Motor neuron (in vitro differentiated cells): Measurements from ENCODE around the gene TGM3. TPM values are rescaled to one million over a fixed set of nuclear protein-coding genes. Genes with fewer than 3 reads are reported as not detected.

Source experiments
- ATAC-seq, 8 experiments: fragments of 200-7000 bp; cut with Tn5 transposase; replicated peaks in 6 of 8; 2 replicates each; pipeline ENCODE4 v1.8.0; 2021; ENCODE audit warnings: mild to moderate bottlenecking in 8 of 8, moderate library complexity in 8 of 8
- H3K27ac ChIP-seq, 2 donors: fragments of 250-450 bp; sonication (Bioruptor Pico); 2 replicates each; pipeline ENCODE4 v1.9.0; 2021; ENCODE audit warnings: antibody characterized with exemption in 2 of 2, mild to moderate bottlenecking in 2 of 2, moderate library complexity in 1 of 2
- H3K4me1 ChIP-seq, 2 donors: fragments of 250-450 bp; sonication (Bioruptor Pico); replicated peaks in 1 of 2; 2 replicates each; pipeline ENCODE4 v1.6.1; 2021; ENCODE audit warnings: antibody characterized with exemption in 2 of 2, mild to moderate bottlenecking in 2 of 2, moderate library complexity in 1 of 2
- H3K4me3 ChIP-seq, 5 donors: fragments of 250-450 bp; sonication (Bioruptor Pico); 2 replicates each; pipeline ENCODE4 v1.9.0; 2021; ENCODE audit warnings: antibody characterized with exemption in 5 of 5, mild to moderate bottlenecking in 5 of 5, moderate library complexity in 4 of 5
- WGBS, 10 experiments: fragments of 450-650 bp; shearing (Covaris generic); methylation state at CpG; one replicate each; pipeline ENCODE4 v1.0.0; 2022; 5-methylcytosine and 5-hydroxymethylcytosine counted together
- in situ Hi-C, 9 experiments: fragments of 400-800 bp; cut with MboI; loops; one replicate each; pipeline ENCODE4 v1.15.0; 2021; ENCODE audit warnings: low sequenced_read_pairs in 9 of 9, low pct_unique_long_range_greater_than_20kb in 2 of 9; ENCODE audit not compliant: unreplicated experiment in 9 of 9
- total RNA-seq, 8 experiments: library from RNA; unstranded; fragments of 300-600 nt; gene quantifications; 2 replicates each; pipeline versions ENCODE4 v1.2.3 to v1.2.4, GENCODE V29; 2022

The TGM3 gene
- total RNA-seq, 8 experiments from 2014 or later = 0.05 to 2.8 (median 0.30) TPM; not detected in 2

GRCh38 chr20:2385496-2385895 lies 89.7 kb downstream of the TGM3 start:
- no CpG with 5 or more reads among the region's 6 CpGs for WGBS, 10 experiments
- ATAC-seq = peak in 2 of 8 experiments; percentile 59 to 75
- in situ Hi-C loops = no loop called here
- no peaks in the 10 kb centered on the region for H3K4me1 ChIP-seq
- H3K27ac ChIP-seq = no peak overlapping the region
- H3K4me3 ChIP-seq = no peak overlapping the region

- in situ Hi-C loops = no loop called here
- no peaks in the 10 kb centered on the region for H3K4me1 ChIP-seq
- H3K4me3 ChIP-seq = no peak overlapping the region
- 20 to 80% (median 62%) methylated on average over 1 to 3 of the region's 5 CpGs; no CpG with 5 or more reads in 7 of the 10 experiments for WGBS, 10 experiments
- peak in 7 of 8 experiments; percentile 21 to 86 (median 57) for ATAC-seq
- H3K27ac ChIP-seq = no peak overlapping the region
These were observed 90.8 kb downstream of the TGM3 start for GRCh38 chr20:2386516-2387179.

- no peaks in the 10 kb centered on the region for H3K4me1 ChIP-seq
- WGBS, 10 experiments = 0 to 100% (median 50%) methylated on average over 1 to 2 of the region's 2 CpGs; no CpG with 5 or more reads in 3 of the 10 experiments
- ATAC-seq = peak in 5 of 8 experiments; percentile 36 to 81 (median 67)
- in situ Hi-C loops = no loop called here
- H3K4me3 ChIP-seq = no peak overlapping the region
- H3K27ac ChIP-seq = no peak overlapping the region
These were observed 91.4 kb downstream of the TGM3 start for GRCh38 chr20:2387180-2387577.

GRCh38 chr20:2387580-2387979 lies 91.8 kb downstream of the TGM3 start:
- in situ Hi-C loops = no loop called here
- peak in 1 of 8 experiments; percentile 20 for ATAC-seq
- WGBS, 10 experiments = 41 to 100% (median 83%) methylated on average over 1 to 4 of the region's 4 CpGs; no CpG with 5 or more reads in 2 of the 10 experiments
- Histone ChIP-seq H3K4me1 (no peaks in the 10 kb centered on the region), H3K4me3 (no peak overlapping the region), H3K27ac (no peak overlapping the region)

Other genes with a start within 250 kb of the TGM3 start
- gene STK35, start 194.2 kb upstream of the TGM3 start, total RNA-seq = 10 to 100 TPM in 4 of 8 experiments, 1 to 10 TPM in 4; 7.1 to 14.4 (median 11.1) TPM
- gene TGM6, start 84.9 kb downstream of the TGM3 start, total RNA-seq = under 1 TPM in 2 of 8 experiments, not detected in 6; 0.24 to 0.27 TPM
- 100 to 1,000 TPM in 5 of 8 experiments, 10 to 100 TPM in 3; 80.4 to 299 (median 151) TPM for gene SNRPB, start 174.8 kb downstream of the TGM3 start, total RNA-seq
- gene ZNF343, start 212.9 kb downstream of the TGM3 start, total RNA-seq = 10 to 100 TPM in 5 of 8 experiments, 1 to 10 TPM in 3; 8.8 to 14.4 (median 10.9) TPM
- under 1 TPM; 0.05 to 0.62 (median 0.17) TPM for gene TMC2, start 240.6 kb downstream of the TGM3 start, total RNA-seq